Adrenal gland (tissue), 5 donors: Measurements from ENCODE around the gene POLR1A.
A peak's percentile ranks its signal among the peaks of the same experiment; 100 is the strongest.

Source experiments
- CTCF ChIP-seq, 6 experiments: fragments of 450-650 bp in 4 of 6; fragments of 200-600 bp in 2 of 6; sonication (generic) in 1 of 6; IDR thresholded peaks; 1 replicate in 5 of 6; 2 replicates in 1 of 6; pipeline versions ENCODE4 v1.5.1 to v1.8.0; 2016 to 2021; ENCODE audit warnings: antibody characterized with exemption in 6 of 6, mild to moderate bottlenecking in 2 of 6, moderate library complexity in 1 of 6
- POLR2A ChIP-seq, 2 donors: fragments of 450-650 bp; IDR thresholded peaks; one replicate each; pipeline ENCODE4 v1.6.1; 2017; ENCODE audit warnings: antibody characterized with exemption in 2 of 2, mild to moderate bottlenecking in 2 of 2, moderate library complexity in 1 of 2
- donor health status: DM: no; HTN: no; CAD: no.

GRCh38 chr2:86048888-86049287, 56.8 kb downstream of the POLR1A start:
- TF ChIP-seq POLR2A (IDR thresholded peaks at IDR 0.05) (peak in 1 of 2 donors; percentile 59), CTCF (IDR thresholded peaks at IDR 0.05) (no peak)
